HEK293 (cell line): ENCODE results near the gene CNN2.

ENCODE experiments used
- CTCF ChIP-seq: fragments of 450-650 bp; formaldehyde crosslinking; IDR thresholded peaks from 2 replicates; pipeline ENCODE4 v1.5.1; 2016; ENCODE audit warnings: missing biosample characterization, missing genetic modification characterization
- FEZF1 ChIP-seq: fragments of 450-650 bp; formaldehyde crosslinking; IDR thresholded peaks from 2 replicates; pipeline ENCODE4 v1.5.1; 2016; ENCODE audit warnings: missing biosample characterization, missing genetic modification characterization
- GLI4 ChIP-seq: fragments of 450-650 bp; formaldehyde crosslinking; IDR thresholded peaks from 2 replicates; pipeline ENCODE4 v1.5.1; 2016; ENCODE audit warnings: missing biosample characterization, missing genetic modification characterization
- HIC1 ChIP-seq: fragments of 450-650 bp; formaldehyde crosslinking; IDR thresholded peaks from 2 replicates; pipeline ENCODE4 v1.5.1; 2016; ENCODE audit warnings: missing biosample characterization, missing genetic modification characterization
- IKZF3 ChIP-seq: fragments of 450-650 bp; IDR thresholded peaks from 2 replicates; pipeline ENCODE4 v1.5.0; 2018; ENCODE audit warnings: missing biosample characterization, mild to moderate bottlenecking, missing genetic modification characterization, moderate library complexity
- PRDM1 ChIP-seq: fragments of 450-650 bp; formaldehyde crosslinking; IDR thresholded peaks from 2 replicates; pipeline ENCODE4; 2016; ENCODE audit warnings: missing biosample characterization, missing genetic modification characterization
- PRDM6 ChIP-seq: fragments of 450-650 bp; formaldehyde crosslinking; IDR thresholded peaks from 2 replicates; pipeline ENCODE4 v1.5.1; 2017; ENCODE audit warnings: missing biosample characterization, missing genetic modification characterization
- ZBTB21 ChIP-seq: fragments of 450-650 bp; formaldehyde crosslinking; IDR thresholded peaks from 2 replicates; pipeline ENCODE4 v1.5.1; 2017; ENCODE audit warnings: missing biosample characterization, missing genetic modification characterization
- ZBTB6 ChIP-seq: fragments of 450-650 bp; formaldehyde crosslinking; IDR thresholded peaks from 2 replicates; pipeline ENCODE4 v1.5.1; 2017; ENCODE audit warnings: missing biosample characterization, missing genetic modification characterization
- ZNF114 ChIP-seq: fragments of 450-650 bp; formaldehyde crosslinking; IDR thresholded peaks from 2 replicates; pipeline ENCODE4 v1.5.0; 2017; ENCODE audit warnings: missing biosample characterization, missing genetic modification characterization
- ZNF202 ChIP-seq: fragments of 450-650 bp; formaldehyde crosslinking; IDR thresholded peaks from 2 replicates; pipeline ENCODE4 v1.5.1; 2016; ENCODE audit warnings: missing biosample characterization, missing genetic modification characterization, borderline replicate concordance
- ZNF214 ChIP-seq: fragments of 450-650 bp; formaldehyde crosslinking; IDR thresholded peaks from 2 replicates; pipeline ENCODE4 v1.5.1; 2017; ENCODE audit warnings: missing biosample characterization, mild to moderate bottlenecking, missing genetic modification characterization, borderline replicate concordance
- ZNF311 ChIP-seq: fragments of 450-650 bp; formaldehyde crosslinking; IDR thresholded peaks from 2 replicates; pipeline ENCODE4 v1.5.1; 2017; ENCODE audit warnings: missing biosample characterization, missing genetic modification characterization, borderline replicate concordance
- ZNF449 ChIP-seq: fragments of 450-650 bp; formaldehyde crosslinking; IDR thresholded peaks from 2 replicates; pipeline ENCODE4 v1.5.1; 2017; ENCODE audit warnings: missing biosample characterization, mild to moderate bottlenecking, missing genetic modification characterization, moderate library complexity
- ZNF48 ChIP-seq: fragments of 450-650 bp; formaldehyde crosslinking; IDR thresholded peaks from 2 replicates; pipeline ENCODE4 v1.5.1; 2016; ENCODE audit warnings: missing biosample characterization, missing genetic modification characterization
- ZNF610 ChIP-seq: fragments of 450-650 bp; formaldehyde crosslinking; IDR thresholded peaks from 2 replicates; pipeline ENCODE4 v1.5.1; 2016; ENCODE audit warnings: missing biosample characterization, missing genetic modification characterization, borderline replicate concordance
- ZNF626 ChIP-seq: fragments of 450-650 bp; sonication (Bioruptor Pico); formaldehyde crosslinking; IDR thresholded peaks from 2 replicates; pipeline ENCODE4 v1.5.1; 2018; ENCODE audit warnings: missing biosample characterization, missing genetic modification characterization, inconsistent platforms
- ZNF830 ChIP-seq: fragments of 450-650 bp; IDR thresholded peaks from 2 replicates; pipeline ENCODE4 v1.5.0; 2018; ENCODE audit warnings: missing biosample characterization, missing genetic modification characterization, low read depth, mild to moderate bottlenecking, moderate library complexity
- ZNF837 ChIP-seq: fragments of 450-650 bp; formaldehyde crosslinking; IDR thresholded peaks from 2 replicates; pipeline ENCODE4 v1.5.1; 2016; ENCODE audit warnings: missing biosample characterization, missing genetic modification characterization
- TF ChIP-seq, protein P1 (sequence below): fragments of 450-650 bp; formaldehyde crosslinking; IDR thresholded peaks from 2 replicates; pipeline ENCODE4 v1.5.1; 2016; ENCODE audit warnings: missing biosample characterization, missing genetic modification characterization, borderline replicate concordance
- TF ChIP-seq, protein P2 (sequence below): fragments of 450-650 bp; formaldehyde crosslinking; IDR thresholded peaks from 2 replicates; pipeline ENCODE4 v1.5.1; 2016; ENCODE audit warnings: missing biosample characterization, missing genetic modification characterization
- TF ChIP-seq, protein P3 (sequence below): fragments of 450-650 bp; formaldehyde crosslinking; IDR thresholded peaks from 2 replicates; pipeline ENCODE4 v1.5.1; 2016; ENCODE audit warnings: missing biosample characterization, missing genetic modification characterization, low read depth

The CNN2 gene

GRCh38 chr19:1001538-1002166, 24.8 kb upstream of the CNN2 start (continued):
- TF ChIP-seq, protein P1, sequence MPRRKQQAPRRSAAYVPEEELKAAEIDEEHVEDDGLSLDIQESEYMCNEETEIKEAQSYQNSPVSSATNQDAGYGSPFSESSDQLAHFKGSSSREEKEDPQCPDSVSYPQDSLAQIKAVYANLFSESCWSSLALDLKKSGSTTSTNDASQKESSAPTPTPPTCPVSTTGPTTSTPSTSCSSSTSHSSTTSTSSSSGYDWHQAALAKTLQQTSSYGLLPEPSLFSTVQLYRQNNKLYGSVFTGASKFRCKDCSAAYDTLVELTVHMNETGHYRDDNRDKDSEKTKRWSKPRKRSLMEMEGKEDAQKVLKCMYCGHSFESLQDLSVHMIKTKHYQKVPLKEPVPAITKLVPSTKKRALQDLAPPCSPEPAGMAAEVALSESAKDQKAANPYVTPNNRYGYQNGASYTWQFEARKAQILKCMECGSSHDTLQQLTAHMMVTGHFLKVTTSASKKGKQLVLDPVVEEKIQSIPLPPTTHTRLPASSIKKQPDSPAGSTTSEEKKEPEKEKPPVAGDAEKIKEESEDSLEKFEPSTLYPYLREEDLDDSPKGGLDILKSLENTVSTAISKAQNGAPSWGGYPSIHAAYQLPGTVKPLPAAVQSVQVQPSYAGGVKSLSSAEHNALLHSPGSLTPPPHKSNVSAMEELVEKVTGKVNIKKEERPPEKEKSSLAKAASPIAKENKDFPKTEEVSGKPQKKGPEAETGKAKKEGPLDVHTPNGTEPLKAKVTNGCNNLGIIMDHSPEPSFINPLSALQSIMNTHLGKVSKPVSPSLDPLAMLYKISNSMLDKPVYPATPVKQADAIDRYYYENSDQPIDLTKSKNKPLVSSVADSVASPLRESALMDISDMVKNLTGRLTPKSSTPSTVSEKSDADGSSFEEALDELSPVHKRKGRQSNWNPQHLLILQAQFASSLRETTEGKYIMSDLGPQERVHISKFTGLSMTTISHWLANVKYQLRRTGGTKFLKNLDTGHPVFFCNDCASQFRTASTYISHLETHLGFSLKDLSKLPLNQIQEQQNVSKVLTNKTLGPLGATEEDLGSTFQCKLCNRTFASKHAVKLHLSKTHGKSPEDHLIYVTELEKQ (tag by site-specific recombination) = no peak
- TF ChIP-seq PRDM6 (tag by site-specific recombination) = no peak
- TF ChIP-seq HIC1 (tag by site-specific recombination) = no peak
- TF ChIP-seq, protein P2, sequence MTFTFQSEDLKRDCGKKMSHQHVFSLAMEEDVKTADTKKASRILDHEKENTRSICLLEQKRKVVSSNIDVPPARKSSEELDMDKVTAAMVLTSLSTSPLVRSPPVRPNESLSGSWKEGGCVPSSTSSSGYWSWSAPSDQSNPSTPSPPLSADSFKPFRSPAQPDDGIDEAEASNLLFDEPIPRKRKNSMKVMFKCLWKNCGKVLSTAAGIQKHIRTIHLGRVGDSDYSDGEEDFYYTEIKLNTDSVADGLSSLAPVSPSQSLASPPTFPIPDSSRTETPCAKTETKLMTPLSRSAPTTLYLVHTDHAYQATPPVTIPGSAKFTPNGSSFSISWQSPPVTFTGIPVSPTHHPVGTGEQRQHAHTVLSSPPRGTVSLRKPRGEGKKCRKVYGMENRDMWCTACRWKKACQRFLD = no peak
- TF ChIP-seq, protein P3, sequence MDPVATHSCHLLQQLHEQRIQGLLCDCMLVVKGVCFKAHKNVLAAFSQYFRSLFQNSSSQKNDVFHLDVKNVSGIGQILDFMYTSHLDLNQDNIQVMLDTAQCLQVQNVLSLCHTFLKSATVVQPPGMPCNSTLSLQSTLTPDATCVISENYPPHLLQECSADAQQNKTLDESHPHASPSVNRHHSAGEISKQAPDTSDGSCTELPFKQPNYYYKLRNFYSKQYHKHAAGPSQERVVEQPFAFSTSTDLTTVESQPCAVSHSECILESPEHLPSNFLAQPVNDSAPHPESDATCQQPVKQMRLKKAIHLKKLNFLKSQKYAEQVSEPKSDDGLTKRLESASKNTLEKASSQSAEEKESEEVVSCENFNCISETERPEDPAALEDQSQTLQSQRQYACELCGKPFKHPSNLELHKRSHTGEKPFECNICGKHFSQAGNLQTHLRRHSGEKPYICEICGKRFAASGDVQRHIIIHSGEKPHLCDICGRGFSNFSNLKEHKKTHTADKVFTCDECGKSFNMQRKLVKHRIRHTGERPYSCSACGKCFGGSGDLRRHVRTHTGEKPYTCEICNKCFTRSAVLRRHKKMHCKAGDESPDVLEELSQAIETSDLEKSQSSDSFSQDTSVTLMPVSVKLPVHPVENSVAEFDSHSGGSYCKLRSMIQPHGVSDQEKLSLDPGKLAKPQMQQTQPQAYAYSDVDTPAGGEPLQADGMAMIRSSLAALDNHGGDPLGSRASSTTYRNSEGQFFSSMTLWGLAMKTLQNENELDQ (tag by site-specific recombination) = no peak
- no peak for TF ChIP-seq ZNF214 (tag by site-specific recombination)
- TF ChIP-seq ZNF830 = no peak
- no peak for TF ChIP-seq ZNF311 (tag by site-specific recombination)
- TF ChIP-seq GLI4 (tag by site-specific recombination) = no peak
- TF ChIP-seq ZNF114 (tag by site-specific recombination) = no peak
- TF ChIP-seq ZNF48 (tag by site-specific recombination) = no peak
- no peak for TF ChIP-seq ZNF837
- TF ChIP-seq ZBTB21 = no peak
- TF ChIP-seq FEZF1 (tag by site-specific recombination) = no peak
- peak; percentile 96 for TF ChIP-seq CTCF (tag by site-specific recombination)
- TF ChIP-seq ZNF449 (tag by site-specific recombination) = no peak
- TF ChIP-seq ZNF610 (tag by site-specific recombination) = no peak
- TF ChIP-seq PRDM1 = no peak
- TF ChIP-seq ZBTB6 (tag by site-specific recombination) = no peak
- no peak; the same call in 1 of the 2 replicates for TF ChIP-seq IKZF3 (tag by site-specific recombination)
- no peak for TF ChIP-seq ZNF626 (tag by site-specific recombination)
- no peak for TF ChIP-seq ZNF202 (tag by site-specific recombination)
